Astrocyte (in vitro differentiated cells and primary cell): Measurements from ENCODE around the gene CHRNB2. TPM values are rescaled to one million over a fixed set of nuclear protein-coding genes. Genes with fewer than 3 reads are reported as not detected.

Experiments
- DNase-seq: peaks from one replicate; pipeline ENCODE4 v3.0.0-alpha.2; 2010; ENCODE audit warnings: low read depth
- FAIRE-seq: peaks from 2 replicates; lab custom pipeline; 2011; peaks lifted over from hg19 to GRCh38; lab: Jason Lieb, UNC
- H2AFZ ChIP-seq: 2 replicates; pipeline ENCODE4 v1.6.0; 2012; ENCODE audit warnings: low read depth, low read length, inconsistent platforms
- H3K27ac ChIP-seq: 2 replicates; pipeline ENCODE4 v1.5.1; 2011; ENCODE audit warnings: low read depth, low read length, inconsistent platforms
- H3K27me3 ChIP-seq: 2 replicates; pipeline ENCODE4 v1.6.0; 2011; ENCODE audit warnings: low read length, inconsistent platforms; ENCODE audit not compliant: insufficient read depth
- H3K36me3 ChIP-seq: 2 replicates; pipeline ENCODE4 v1.5.1; 2011; ENCODE audit warnings: low read length, inconsistent platforms; ENCODE audit not compliant: insufficient read depth
- H3K4me1 ChIP-seq: 2 replicates; pipeline ENCODE4 v1.5.1; 2011; ENCODE audit warnings: low read length, inconsistent platforms; ENCODE audit not compliant: insufficient read depth
- H3K4me2 ChIP-seq: 2 replicates; pipeline ENCODE4 v1.6.0; 2012; ENCODE audit warnings: low read length, inconsistent platforms
- H3K4me3 ChIP-seq: 2 replicates; pipeline ENCODE4 v1.5.1; 2011; ENCODE audit warnings: low read depth, mild to moderate bottlenecking, low read length, inconsistent platforms; ENCODE audit not compliant: insufficient read depth
- H3K79me2 ChIP-seq: 2 replicates; pipeline ENCODE4 v1.6.0; 2012; ENCODE audit warnings: mild to moderate bottlenecking, low read length, inconsistent platforms; ENCODE audit not compliant: insufficient read depth
- H3K9ac ChIP-seq: 2 replicates; pipeline ENCODE4 v1.6.0; 2012; ENCODE audit warnings: mild to moderate bottlenecking, low read length, inconsistent platforms
- H3K9me3 ChIP-seq: 2 replicates; pipeline ENCODE4 v1.5.1; 2012; ENCODE audit warnings: low read depth, mild to moderate bottlenecking, low read length, inconsistent platforms; ENCODE audit not compliant: insufficient read depth
- H4K20me1 ChIP-seq: 2 replicates; pipeline ENCODE4 v1.6.0; 2012; ENCODE audit warnings: low read length, inconsistent platforms; ENCODE audit not compliant: insufficient read depth
- H3K27ac Mint-ChIP-seq: one replicate; pipeline ENCODE4 v1.8.0; 2021; ENCODE audit warnings: mild to moderate bottlenecking, mixed read lengths; ENCODE audit not compliant: unreplicated experiment
- H3K27me3 Mint-ChIP-seq: one replicate; pipeline ENCODE4 v1.8.0; 2021; ENCODE audit warnings: low read depth, mixed read lengths; ENCODE audit not compliant: unreplicated experiment
- H3K36me3 Mint-ChIP-seq: one replicate; pipeline ENCODE4 v1.8.0; 2021; ENCODE audit warnings: low read depth, mixed read lengths; ENCODE audit not compliant: unreplicated experiment
- H3K4me1 Mint-ChIP-seq: one replicate; pipeline ENCODE4 v1.8.0; 2021; ENCODE audit warnings: low read depth, mixed read lengths; ENCODE audit not compliant: unreplicated experiment
- H3K4me3 Mint-ChIP-seq: one replicate; pipeline ENCODE4 v1.8.0; 2021; ENCODE audit warnings: mild to moderate bottlenecking, moderate library complexity, mixed read lengths; ENCODE audit not compliant: unreplicated experiment
- H3K9me3 Mint-ChIP-seq: one replicate; pipeline ENCODE4 v1.8.0; 2021; ENCODE audit warnings: mild to moderate bottlenecking, mixed read lengths; ENCODE audit not compliant: unreplicated experiment
- CTCF ChIP-seq: IDR thresholded peaks from 2 replicates; pipeline ENCODE4 v1.5.1; 2011; ENCODE audit warnings: low read depth, mild to moderate bottlenecking, inconsistent platforms, low read length, moderate library complexity; ENCODE audit not compliant: insufficient read depth
- EZH2 ChIP-seq: IDR thresholded peaks from 2 replicates; pipeline ENCODE4 v1.6.1; 2012; ENCODE audit warnings: mild to moderate bottlenecking, low read length, inconsistent platforms; ENCODE audit not compliant: insufficient read depth
- total RNA-seq: library from RNA; stranded (reverse); gene quantifications from 2 replicates; pipeline ENCODE4 v1.2.1, GENCODE V29; 2021

CHRNB2 gene
- total RNA-seq, 1 donor from 2014 or later, result 0.20 TPM

DNA sequence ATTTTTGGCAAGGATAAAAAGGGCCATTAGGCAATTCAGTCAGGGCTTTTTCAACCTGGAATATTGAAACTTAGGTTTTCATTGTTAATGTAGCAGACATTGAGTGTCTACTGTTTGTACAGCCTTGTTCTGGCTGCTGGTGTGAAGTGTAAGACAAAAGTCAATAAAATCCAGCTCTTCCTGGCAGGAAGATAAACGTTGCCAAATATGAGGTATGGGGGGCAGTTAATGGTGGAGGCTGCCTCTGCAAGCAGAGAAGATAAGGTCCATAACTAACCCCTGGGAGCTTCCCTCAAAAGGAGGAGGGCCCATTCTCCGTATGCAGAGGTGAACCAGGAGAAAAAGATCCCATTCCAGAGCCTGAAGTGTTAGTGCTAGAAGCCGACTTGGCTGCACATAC, 45.9 kb upstream of the CHRNB2 start:
- no peak for FAIRE-seq
- no peak for TF ChIP-seq CTCF
- no peak for TF ChIP-seq EZH2
- no peak overlapping the region for H3K9ac ChIP-seq
- H3K4me3 ChIP-seq, result no peak overlapping the region
- H3K27me3 ChIP-seq, result peaks cover 31% of the 10 kb centered on the region
- no peak overlapping the region for H3K4me3 Mint-ChIP-seq
- H3K9me3 Mint-ChIP-seq, result peaks cover 7% of the 10 kb centered on the region
- H3K27me3 Mint-ChIP-seq, result peaks cover 39% of the 10 kb centered on the region
- no peaks in the 10 kb centered on the region for H4K20me1 ChIP-seq
- no peaks in the 10 kb centered on the region for H3K36me3 Mint-ChIP-seq
- H3K27ac ChIP-seq, result no peak overlapping the region
- no peaks in the 10 kb centered on the region for H3K79me2 ChIP-seq
- H3K4me1 Mint-ChIP-seq, result peaks cover 4% of the 10 kb centered on the region
- no peaks in the 10 kb centered on the region for H3K9me3 ChIP-seq
- no peak overlapping the region for H3K27ac Mint-ChIP-seq
- H3K36me3 ChIP-seq, result no peaks in the 10 kb centered on the region
- H3K4me2 ChIP-seq, result no peak overlapping the region
- DNase-seq, result no peak
- H2AFZ ChIP-seq, result no peak overlapping the region
- no peaks in the 10 kb centered on the region for H3K4me1 ChIP-seq

- Histone ChIP-seq H4K20me1 (no peaks in the 10 kb centered on the region), H3K27ac (no peak overlapping the region), H3K4me1 (no peaks in the 10 kb centered on the region), H3K36me3 (no peaks in the 10 kb centered on the region), H3K4me2 (no peak overlapping the region), H3K79me2 (no peaks in the 10 kb centered on the region), H3K27me3 (peaks cover 31% of the 10 kb centered on the region), H3K9ac (no peak overlapping the region), H3K9me3 (no peaks in the 10 kb centered on the region), H2AFZ (no peak overlapping the region), H3K4me3 (no peak overlapping the region)
- peaks cover 25% of the 10 kb centered on the region for H3K27me3 Mint-ChIP-seq
- no peaks in the 10 kb centered on the region for H3K36me3 Mint-ChIP-seq
- no peak for TF ChIP-seq EZH2
- DNase-seq (no peak), FAIRE-seq (no peak)
- peaks cover 5% of the 10 kb centered on the region for H3K9me3 Mint-ChIP-seq
- no peak overlapping the region for H3K4me3 Mint-ChIP-seq
- no peak overlapping the region for H3K27ac Mint-ChIP-seq
- H3K4me1 Mint-ChIP-seq, result peaks cover 4% of the 10 kb centered on the region
Observed at GRCh38 chr1:154524881-154525280, 42.7 kb upstream of the CHRNB2 start.

GRCh38 chr1:154527192-154527591, 40.4 kb upstream of the CHRNB2 start:
- no peaks in the 10 kb centered on the region for H3K9me3 ChIP-seq
- no peaks in the 10 kb centered on the region for H4K20me1 ChIP-seq
- no peak overlapping the region for H3K27ac Mint-ChIP-seq
- DNase-seq, result no peak
- no peaks in the 10 kb centered on the region for H3K36me3 ChIP-seq
- H3K27me3 ChIP-seq, result peaks cover 17% of the 10 kb centered on the region
- no peak for TF ChIP-seq EZH2
- no peak for TF ChIP-seq CTCF
- H3K9me3 Mint-ChIP-seq, result peaks cover 12% of the 10 kb centered on the region
- no peak overlapping the region for H3K27ac ChIP-seq
- H3K27me3 Mint-ChIP-seq, result peaks cover 13% of the 10 kb centered on the region
- H3K4me1 Mint-ChIP-seq, result no peaks in the 10 kb centered on the region
- H3K79me2 ChIP-seq, result no peaks in the 10 kb centered on the region
- H3K4me2 ChIP-seq, result no peak overlapping the region
- no peaks in the 10 kb centered on the region for H3K4me1 ChIP-seq
- FAIRE-seq, result no peak
- H3K4me3 ChIP-seq, result no peak overlapping the region
- no peak overlapping the region for H3K9ac ChIP-seq
- H3K4me3 Mint-ChIP-seq, result no peak overlapping the region
- no peaks in the 10 kb centered on the region for H3K36me3 Mint-ChIP-seq
- no peak overlapping the region for H2AFZ ChIP-seq
